GM21529 (cell line): ENCODE measurements around the gene NGFR.
"Not testable (repeated sequence)": the region's sequence is repeated elsewhere in the genome, so short reads cannot be mapped to it uniquely, and the experiment has no call there.

Source experiments
- ATAC-seq: cut with Tn5 transposase; IDR thresholded peaks from one replicate; pipeline ENCODE4 v1.9.1; 2021; ENCODE audit not compliant: unreplicated experiment

The NGFR gene

DNA sequence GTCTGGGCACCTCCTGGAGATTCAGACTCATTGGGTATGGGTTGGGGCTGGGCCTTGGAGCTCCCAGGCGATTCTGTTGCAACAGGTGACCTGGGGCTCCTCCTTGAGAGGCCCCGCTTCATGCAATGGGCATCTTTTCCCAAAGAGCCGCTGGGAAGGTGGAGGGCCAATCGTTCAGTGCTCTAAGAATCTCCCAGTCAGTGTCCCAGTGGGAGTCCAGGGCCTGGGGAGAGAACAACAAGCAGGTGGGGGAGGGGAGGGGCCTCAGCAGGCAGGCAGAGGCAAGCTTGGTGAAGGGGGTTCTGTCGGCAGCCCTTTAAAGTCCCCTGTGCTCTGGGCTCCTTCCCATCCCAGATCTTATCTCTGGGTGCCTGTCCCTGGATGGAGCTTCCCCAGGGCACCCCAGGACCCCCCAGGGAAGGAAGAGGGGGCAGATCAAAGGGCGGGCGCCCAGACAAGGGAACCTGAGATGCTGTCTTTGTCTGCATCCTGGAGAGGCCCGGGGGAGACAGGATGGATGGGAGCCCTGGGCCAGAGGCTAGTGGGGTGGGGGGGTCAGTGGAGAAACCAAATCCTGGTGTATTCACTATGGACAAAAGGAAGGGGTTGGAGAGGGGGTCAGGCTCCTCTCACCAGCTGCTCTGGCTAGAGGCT, 50.0 kb downstream of the NGFR start:
- no peak for ATAC-seq

GRCh38 chr17:49545806-49546545, 50.9 kb downstream of the NGFR start:
- ATAC-seq = no peak

DNA sequence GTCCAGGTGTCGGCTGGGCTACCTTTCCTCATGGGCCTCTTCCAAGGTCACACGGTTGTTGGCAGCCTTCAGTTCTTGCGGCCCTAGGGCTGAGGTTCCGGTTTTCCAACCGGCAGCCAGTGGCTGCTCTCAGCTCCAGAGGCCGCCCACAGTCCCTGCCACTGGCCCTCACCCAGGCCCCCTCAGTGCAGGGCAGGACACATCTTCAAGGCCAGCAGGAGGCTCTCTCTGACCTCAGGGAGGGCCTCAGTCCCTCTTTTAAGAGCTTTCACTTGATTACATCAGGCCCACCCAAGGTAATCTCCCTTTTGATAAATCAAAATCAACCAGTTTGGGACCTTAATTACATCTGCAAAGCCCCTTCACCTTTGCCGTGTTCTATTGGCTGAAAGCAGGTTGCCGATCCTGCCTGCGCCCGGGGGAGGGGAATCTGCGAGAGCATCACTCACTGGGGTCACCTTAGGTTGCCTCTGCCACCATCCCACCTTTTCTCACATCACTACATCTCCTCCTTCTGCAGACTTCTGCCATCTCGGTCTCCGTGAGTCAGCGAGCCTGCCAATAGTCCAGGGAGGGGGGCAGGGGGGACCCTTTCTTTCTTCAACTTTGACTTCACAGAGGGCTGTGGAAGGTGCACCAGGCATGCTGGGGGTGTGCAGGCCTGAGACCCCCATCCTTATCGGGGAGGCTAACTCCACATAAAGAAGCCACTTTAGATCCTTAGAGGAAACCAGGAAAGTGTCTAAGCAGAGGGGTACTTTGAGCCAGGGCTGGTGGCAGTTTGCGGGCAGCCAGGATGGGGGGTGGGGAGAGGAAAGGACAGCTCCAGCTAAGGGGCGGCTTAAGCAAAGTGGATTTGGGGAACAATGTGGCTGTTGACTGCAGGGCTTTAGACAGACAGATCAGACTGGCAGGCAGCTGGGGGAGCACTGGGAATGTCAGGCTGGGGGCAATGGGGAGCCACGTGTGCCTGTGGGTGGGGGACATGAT, 51.7 kb downstream of the NGFR start:
- ATAC-seq = no peak

DNA sequence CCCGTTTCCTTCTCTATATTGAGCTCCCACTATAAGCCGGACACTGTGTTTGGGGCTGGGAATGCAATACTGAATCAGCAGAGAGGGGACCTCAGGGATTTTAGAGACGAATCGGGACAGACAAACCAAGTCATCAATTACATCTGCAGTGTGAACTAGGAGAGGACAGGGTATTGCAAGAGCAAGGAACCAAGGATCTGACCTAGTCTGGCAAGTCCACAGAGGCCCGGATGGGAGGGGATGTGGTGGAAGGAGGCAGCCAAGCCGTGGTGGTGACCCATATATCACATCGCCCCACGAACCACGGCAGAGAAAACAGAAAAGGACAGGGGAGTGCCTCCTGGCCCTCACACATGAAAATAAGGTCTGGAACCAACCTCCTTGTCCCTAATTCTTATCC, 52.5 kb downstream of the NGFR start:
- no peak for ATAC-seq

DNA sequence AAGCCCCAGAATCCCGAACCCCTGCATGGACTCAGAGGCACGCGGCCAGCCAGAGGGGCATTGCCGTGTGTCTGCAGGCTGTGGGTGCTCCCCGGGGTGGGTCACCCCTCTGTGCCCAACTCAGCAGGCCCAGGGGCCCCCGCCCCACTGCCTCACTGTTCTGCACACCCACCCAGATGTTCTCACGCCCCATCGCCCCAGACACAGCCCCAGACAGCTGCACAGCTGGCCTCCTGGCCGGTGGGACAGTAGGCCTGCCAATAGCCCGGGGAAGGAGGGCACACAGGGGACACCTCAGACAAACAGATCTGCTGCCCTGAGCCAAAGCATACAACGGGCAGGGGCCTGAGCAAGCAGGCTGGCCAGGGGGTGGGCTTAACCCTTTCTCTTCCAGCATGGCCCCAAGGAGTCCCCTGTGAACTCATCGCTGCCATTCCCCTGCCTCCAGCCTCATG, 53.0 kb downstream of the NGFR start:
- ATAC-seq = no peak

DNA sequence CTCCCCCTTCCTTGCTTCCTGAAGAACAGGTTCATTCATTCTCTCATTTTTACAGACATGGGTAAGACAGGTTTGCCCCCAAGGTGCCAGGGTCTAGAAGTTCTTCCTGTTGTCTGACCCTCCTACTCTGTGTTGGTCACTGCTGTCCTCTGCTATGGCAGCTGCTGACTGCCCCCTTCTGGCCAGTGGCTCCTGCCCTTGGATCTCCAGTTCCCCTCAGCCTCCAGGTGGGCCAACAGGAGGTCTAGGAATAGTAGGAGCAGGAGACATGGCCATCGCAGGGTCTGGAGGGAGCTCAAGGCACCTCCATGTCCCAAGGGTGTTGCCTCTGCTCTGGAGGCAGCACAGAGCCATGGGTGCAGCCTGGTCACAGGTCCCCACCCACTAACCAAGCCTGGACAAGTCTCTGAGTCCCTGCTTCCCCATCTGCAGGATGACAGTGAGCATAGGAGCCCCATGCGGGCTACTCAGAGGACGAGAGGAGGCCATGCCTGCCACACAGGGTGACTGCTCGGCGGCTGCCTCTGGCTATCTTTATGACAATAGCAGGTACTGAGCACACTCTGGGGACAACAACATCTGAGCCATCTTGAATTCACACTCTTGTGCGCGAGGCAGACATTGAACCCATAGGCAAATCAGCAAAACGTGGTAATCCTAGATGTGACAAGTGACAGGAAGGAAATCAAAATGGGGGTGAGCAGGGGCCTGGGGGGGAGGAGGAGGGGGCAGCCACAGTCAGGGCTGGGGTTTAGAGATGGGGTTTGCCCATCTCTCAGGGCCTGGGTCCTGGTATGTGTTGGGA, 53.6 kb downstream of the NGFR start:
- ATAC-seq = no peak

- no peak for ATAC-seq
These were observed 54.2 kb downstream of the NGFR start for GRCh38 chr17:49549311-49549605.

GRCh38 chr17:49549691-49550678, 54.9 kb downstream of the NGFR start:
- no peak for ATAC-seq

DNA sequence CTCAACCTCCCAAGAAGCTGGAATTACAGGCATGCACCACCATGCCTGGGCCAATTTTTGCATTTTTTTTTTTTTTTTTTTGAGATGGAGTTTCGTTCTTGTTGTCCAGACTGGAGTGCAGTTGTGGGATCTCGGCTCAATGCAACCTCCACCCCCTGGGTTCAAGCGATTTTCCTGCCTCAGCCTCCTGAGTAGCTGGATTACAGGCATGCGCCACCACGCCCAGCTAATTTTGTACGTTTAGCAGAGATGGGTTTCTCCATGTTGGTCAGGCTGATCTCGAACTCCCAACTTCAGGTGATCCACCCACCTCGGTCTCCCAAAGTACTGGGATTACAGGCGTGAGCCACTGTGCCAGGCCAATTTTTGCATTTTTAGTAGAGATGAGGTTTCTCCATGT, 55.7 kb downstream of the NGFR start:
- ATAC-seq = not testable (repeated sequence)

DNA sequence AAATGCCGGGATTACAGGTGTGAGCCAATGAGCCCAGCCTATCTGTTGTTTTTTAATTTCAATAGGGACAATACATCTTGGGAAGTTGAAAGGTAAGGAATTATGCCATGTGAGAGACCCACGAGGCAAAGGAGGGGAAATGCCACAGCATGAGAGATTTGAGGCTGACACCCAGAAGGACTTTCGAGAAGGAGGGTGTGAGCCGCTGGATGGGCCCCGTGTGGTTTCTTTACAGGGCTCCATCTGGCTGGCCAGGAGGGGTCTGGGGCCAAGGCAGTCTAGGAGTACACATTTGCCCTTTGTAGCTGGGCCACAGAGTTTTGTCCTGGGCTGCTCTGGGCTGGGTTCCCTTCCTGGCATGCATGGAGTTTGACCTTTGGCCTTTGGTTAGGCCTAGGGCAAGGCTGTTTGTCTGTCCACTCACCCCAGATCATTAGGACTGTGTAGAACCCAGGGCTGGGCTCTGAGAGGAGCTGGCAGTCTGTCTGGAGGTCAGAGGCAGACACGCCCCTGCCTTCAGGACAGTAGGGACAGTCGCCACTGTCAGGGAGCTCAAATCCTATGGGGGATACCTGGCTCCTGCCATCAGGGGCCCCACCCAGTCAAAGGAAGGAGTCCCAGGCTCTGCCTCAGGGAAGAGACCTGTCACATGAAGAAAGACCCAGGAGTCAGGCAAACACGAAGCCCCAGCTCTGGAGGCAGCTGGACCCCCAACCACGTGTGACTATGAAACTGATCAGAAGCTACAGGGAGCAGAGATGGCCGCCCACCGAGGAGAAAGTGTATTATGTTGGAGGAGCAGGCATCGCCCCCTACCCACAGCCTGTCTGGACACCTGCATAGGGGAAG, 56.4 kb downstream of the NGFR start:
- ATAC-seq = no peak

- ATAC-seq = no peak
These were observed 57.1 kb downstream of the NGFR start for GRCh38 chr17:49552070-49552751.

- ATAC-seq = no peak
These were observed 58.7 kb downstream of the NGFR start for GRCh38 chr17:49553676-49554335.

GRCh38 chr17:49554694-49555494, 59.8 kb downstream of the NGFR start:
- ATAC-seq = no peak

GRCh38 chr17:49555495-49556222, 60.6 kb downstream of the NGFR start:
- no peak for ATAC-seq

GRCh38 chr17:49556223-49556943, 61.3 kb downstream of the NGFR start:
- ATAC-seq = no peak
